GM19035 (cell line): Measurements from ENCODE around the gene TDRD10.
"Not testable (repeated sequence)": the region's sequence is repeated elsewhere in the genome, so short reads cannot be mapped to it uniquely, and the experiment has no call there.

Source experiments
- ATAC-seq: cut with Tn5 transposase; IDR thresholded peaks from one replicate; pipeline ENCODE4 v1.9.1; 2021; ENCODE audit not compliant: unreplicated experiment

TDRD10 gene

GRCh38 chr1:154514066-154514553 lies 12.1 kb downstream of the TDRD10 start:
- ATAC-seq = no peak

GRCh38 chr1:154517661-154518060 lies 15.6 kb downstream of the TDRD10 start:
- no peak for ATAC-seq

- ATAC-seq = no peak
Observed at GRCh38 chr1:154519591-154519991, 17.6 kb downstream of the TDRD10 start.

- ATAC-seq = no peak
Observed at GRCh38 chr1:154520333-154520732, 18.3 kb downstream of the TDRD10 start.

- ATAC-seq = no peak
Observed at GRCh38 chr1:154521695-154522094, 19.7 kb downstream of the TDRD10 start.

GRCh38 chr1:154524881-154525280 lies 22.9 kb downstream of the TDRD10 start:
- ATAC-seq = no peak

GRCh38 chr1:154527192-154527591 lies 25.2 kb downstream of the TDRD10 start:
- ATAC-seq = no peak

GRCh38 chr1:154529308-154529707 lies 27.3 kb downstream of the TDRD10 start:
- no peak for ATAC-seq

- ATAC-seq = not testable (repeated sequence)
Observed at GRCh38 chr1:154531950-154532349, 29.9 kb downstream of the TDRD10 start.

GRCh38 chr1:154533952-154534844 lies 32.2 kb downstream of the TDRD10 start:
- ATAC-seq = no peak

GRCh38 chr1:154536570-154536969 lies 34.6 kb downstream of the TDRD10 start:
- ATAC-seq = no peak

GRCh38 chr1:154539486-154540483 lies 37.8 kb downstream of the TDRD10 start:
- ATAC-seq = no peak

- ATAC-seq = no peak
Observed at GRCh38 chr1:154541231-154541630, 39.2 kb downstream of the TDRD10 start.

GRCh38 chr1:154546264-154547063 lies 44.4 kb downstream of the TDRD10 start:
- ATAC-seq = no peak

GRCh38 chr1:154547105-154547732 lies 45.2 kb downstream of the TDRD10 start:
- no peak for ATAC-seq

GRCh38 chr1:154548028-154548427 lies 46.0 kb downstream of the TDRD10 start:
- no peak for ATAC-seq

GRCh38 chr1:154549202-154549770 lies 47.3 kb downstream of the TDRD10 start:
- ATAC-seq = no peak

GRCh38 chr1:154550070-154550469 lies 48.1 kb downstream of the TDRD10 start:
- ATAC-seq = no peak

- ATAC-seq = no peak
Observed at GRCh38 chr1:154550657-154551056, 48.6 kb downstream of the TDRD10 start.

- no peak for ATAC-seq
Observed at GRCh38 chr1:154551474-154551873, 49.5 kb downstream of the TDRD10 start.
